Adipose tissue (tissue), 3 donors: ENCODE measurements around the gene SWT1. TPM values are rescaled to one million over a fixed set of nuclear protein-coding genes. Genes with fewer than 3 reads are reported as not detected.
"Not testable (repeated sequence)": the region's sequence is repeated elsewhere in the genome, so short reads cannot be mapped to it uniquely, and the experiment has no call there.

Experiments used
- H3K27ac ChIP-seq: one replicate; pipeline ENCODE4 v1.5.1; 2013; ENCODE audit warnings: low read depth, low read length
- WGBS, 3 donors: extraction: QIAGEN DNeasy Blood & Tissue Kit; methylation state at CpG; one replicate each; pipeline ENCODE4 v1.1.7; 2013; 5-methylcytosine and 5-hydroxymethylcytosine counted together
- polyA plus RNA-seq, 3 donors: library from polyadenylated mRNA; stranded (reverse); fragments of 200-250 nt; gene quantifications; one replicate each; pipeline ENCODE4 v1.2.3, GENCODE V29; 2013
- donor health status: healthy with polysubstance abuse.
- donor health status: Bipolar disorder and iron deficiency.
- donor health status: healthy.

Gene SWT1
- polyA plus RNA-seq, 3 donors: 1.7 to 5.5 (median 5.1) TPM

DNA sequence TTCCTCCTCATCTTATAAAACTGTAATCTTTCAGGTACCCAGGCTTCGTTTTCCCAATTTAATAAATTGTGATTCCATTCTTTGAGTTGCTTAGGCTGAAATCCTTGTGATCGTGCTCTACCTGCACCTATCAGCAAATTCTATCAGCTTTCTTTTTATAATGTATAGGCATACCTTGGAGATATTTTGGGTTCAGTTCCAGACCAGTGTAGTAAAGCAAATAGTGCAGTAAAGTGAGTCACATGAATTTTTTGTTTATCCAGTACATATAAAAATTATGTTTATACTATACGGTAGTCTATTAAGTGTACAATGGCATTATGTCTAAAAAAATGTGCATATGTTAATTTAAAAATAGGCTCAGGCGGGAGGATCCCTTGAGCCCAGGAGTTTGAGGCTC, 5.5 kb downstream of the SWT1 start:
- WGBS, 3 donors: 91 to 92% (median 92%) methylated on average over 4 of the region's 4 CpGs
- H3K27ac ChIP-seq: no peak overlapping the region

DNA sequence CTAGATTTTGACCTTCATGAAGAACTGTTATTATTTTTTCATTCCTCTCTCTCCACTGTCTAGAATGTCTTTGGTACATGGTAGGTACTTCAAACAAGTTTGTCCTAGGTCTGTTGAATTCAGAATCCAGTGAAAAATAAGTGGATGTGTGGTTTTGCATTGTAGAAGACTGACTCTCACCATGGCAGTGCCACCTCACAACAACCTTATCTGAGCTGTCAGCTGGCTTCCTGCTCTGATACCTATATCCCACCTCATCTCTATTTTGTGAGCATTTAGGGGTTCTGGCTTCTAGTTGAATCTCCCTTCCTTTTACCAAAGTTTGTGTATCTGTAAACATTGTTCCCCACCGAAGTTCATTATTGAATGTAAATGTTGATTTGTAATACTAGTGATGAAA, 9.1 kb downstream of the SWT1 start:
- 49 to 61% (median 59%) methylated on average over 1 of the region's 1 CpG for WGBS, 3 donors
- H3K27ac ChIP-seq: no peak overlapping the region

DNA sequence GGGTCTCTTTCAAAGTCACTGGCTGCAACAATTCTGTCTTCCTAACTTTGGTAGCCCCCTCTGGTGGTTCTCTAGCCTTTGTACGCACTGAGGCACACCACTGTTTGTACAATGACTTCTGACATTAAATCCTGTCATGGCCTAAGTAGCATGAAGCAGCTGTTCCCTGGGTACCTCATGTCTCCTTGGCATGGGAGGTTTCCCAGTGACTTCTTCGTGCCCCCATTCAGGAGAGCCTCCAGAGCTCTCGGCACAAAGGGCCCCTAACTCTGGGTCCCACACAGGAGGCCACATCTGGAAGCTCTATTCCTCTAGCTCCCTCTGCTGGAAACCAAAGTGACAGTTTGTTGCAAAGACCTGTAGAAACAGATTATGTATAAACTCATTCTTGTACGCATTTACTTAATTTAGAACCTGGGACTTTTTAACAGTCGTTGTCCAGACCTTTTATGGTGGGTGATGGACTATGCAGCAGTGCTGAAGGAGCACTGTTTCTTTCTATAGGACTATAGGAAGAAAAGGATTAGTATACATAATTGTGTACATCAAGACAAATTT, 13.4 kb downstream of the SWT1 start:
- no peak overlapping the region for H3K27ac ChIP-seq
- WGBS, 3 donors: 20 to 31% (median 26%) methylated on average over 5 of the region's 5 CpGs

DNA sequence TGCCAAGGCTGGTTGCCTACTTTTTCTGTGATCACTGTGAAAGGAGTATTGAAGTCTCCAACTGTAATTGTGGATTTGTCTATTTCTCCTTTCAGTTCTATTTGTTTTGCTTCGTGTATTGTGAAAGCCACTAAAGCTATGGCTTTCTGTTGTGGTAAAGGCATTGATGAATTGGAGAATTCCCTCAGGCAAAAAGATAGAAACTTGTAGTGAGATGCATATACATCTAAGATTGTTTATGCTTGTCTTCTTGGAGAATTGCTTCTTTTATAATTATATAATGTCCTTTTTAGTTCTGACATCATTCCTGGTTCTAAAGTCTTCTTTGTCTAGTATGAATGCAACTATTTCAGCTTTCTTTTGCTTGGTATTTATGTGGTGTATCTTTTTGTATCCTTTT, 36.8 kb downstream of the SWT1 start:
- 79 to 85% (median 85%) methylated on average over 1 of the region's 1 CpG for WGBS, 3 donors
- no peak overlapping the region for H3K27ac ChIP-seq

DNA sequence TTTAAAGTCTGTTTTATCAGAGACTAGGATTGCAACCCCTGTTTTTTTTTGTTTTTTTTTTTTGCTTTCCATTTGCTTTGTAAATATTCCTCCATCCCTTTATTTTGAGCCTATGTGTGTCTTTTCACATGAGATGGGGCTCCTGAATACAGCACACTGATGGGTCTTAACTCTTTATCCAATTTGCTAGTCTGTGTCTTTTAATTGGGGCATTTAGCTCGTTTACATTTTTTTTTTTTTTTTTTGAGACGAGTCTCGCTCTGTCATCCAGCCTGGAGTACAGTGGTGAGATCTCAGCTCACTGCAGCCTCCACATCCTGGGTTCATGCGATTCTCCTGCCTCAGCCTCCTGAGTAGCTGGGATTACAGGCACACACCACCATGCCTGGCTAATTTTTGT, 41.7 kb downstream of the SWT1 start:
- 97 to 99% (median 98%) methylated on average over 4 of the region's 4 CpGs for WGBS, 3 donors
- H3K27ac ChIP-seq: not testable (repeated sequence)

DNA sequence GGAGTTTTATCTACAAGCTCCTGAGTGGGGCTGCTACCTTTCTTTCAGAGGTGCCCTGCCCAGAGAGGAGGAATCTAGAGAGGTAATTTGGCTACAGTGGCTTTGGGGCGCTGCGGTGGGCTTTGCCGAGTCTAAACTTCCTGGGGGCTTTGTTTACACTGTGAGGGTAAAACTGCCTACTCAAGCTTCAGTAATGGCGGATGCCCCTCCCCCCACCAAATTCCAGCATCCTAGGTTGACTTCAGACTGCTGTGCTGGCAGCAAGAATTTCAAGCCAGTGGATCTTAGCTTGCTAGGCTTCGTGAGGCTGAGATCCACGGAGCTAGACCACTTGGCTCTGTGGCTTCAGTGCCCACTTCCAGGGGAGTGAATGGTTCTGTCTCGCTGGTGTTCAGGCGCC, 43.9 kb downstream of the SWT1 start:
- H3K27ac ChIP-seq: no peak overlapping the region
- 93 to 95% (median 94%) methylated on average over 8 of the region's 8 CpGs for WGBS, 3 donors

DNA sequence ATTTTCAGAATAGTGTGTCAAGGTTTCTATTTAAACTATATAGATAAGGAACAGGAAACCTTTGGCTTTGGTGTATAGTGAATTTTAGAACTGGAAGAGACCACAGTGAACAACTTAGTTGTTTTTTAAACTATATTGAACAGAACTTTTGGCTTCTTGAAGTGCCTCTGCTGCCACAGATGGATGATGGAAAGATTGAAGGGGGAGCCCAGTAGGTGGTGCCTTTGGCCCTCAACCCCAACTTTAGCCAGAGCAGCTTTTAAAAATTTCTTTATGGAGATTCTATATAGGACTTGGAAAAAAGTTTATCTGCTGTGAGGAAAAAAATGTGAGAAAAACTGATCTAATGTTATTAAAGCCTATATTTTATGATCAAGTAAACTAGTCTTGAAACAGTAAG, 50.2 kb downstream of the SWT1 start:
- H3K27ac ChIP-seq: no peak overlapping the region

DNA sequence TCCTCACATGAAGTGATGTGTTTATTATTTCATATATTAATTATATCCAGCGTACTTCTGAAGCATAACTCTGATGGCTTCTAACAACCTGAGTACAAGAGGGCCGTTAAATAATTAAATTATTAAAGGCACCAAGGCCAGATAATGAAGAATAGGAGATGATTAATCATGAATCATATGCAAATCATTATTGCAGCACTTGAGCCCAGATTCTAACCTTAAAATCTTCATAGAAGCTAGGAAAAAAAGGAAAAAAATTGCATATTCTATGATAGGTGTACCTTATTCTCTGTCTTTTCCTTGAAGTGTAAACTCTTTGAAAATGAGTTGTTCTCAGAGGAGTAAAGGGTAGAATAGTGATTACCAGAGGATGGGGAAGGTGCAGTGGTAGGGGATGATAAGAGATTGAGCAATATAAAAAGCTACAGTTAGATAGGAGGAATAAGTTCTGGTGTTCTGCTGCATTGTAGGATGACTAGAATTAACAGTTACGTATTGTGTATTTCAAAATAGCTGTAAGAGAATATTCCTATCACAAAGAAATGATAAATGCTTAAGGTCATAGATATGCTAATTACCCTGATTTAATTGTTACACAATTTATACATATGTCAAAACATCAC, 51.1 kb downstream of the SWT1 start:
- no peak overlapping the region for H3K27ac ChIP-seq
- WGBS, 3 donors: 89 to 93% (median 91%) methylated on average over 3 of the region's 3 CpGs

DNA sequence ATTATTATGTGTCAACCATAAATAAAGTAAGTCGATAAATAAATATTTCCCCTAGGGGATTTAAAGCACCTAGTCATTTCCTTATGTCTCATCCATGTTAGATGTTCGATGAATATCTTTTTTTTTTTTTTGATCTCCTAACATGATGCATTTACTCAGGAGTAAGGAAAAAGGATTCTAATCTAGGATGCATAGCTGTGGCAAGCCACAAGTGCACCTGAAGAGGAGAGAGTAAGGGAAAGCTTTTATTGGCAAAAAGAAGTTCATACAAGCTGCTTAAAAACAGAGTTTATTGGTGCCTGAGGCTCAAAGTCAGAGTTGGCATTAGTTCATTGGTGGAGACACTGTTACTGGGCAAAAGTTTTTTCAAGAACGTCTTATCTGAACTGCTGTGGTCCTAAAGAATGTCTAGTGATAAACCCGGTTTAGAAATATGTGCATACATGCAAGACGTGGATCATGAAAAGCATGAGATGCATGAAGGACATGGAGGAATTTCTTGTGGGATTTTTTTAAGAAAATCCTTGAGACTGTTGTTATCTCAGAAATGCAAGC, 51.7 kb downstream of the SWT1 start:
- WGBS, 3 donors: 87 to 91% (median 87%) methylated on average over 5 of the region's 5 CpGs
- H3K27ac ChIP-seq: no peak overlapping the region

DNA sequence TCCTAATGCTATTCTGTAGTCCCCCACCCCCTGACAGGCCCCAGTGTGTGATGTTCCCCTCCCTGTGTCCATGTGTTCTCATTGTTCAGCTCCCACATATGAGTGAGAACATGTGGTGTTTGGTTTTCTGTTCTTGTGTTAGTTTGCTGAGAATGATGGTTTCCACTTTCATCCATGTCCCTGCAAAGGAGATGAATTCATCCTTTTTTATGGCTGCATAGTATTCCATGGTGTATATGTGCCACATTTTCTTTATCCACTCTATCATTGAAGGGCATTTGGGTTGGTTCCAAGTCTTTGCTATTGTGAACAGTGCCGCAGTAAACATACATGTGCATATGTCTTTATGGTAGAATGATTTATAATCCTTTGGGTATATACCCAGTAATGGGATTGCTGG, 52.4 kb downstream of the SWT1 start:
- not testable (repeated sequence) for H3K27ac ChIP-seq
- 98 to 100% (median 100%) methylated on average over 1 of the region's 1 CpG for WGBS, 3 donors

DNA sequence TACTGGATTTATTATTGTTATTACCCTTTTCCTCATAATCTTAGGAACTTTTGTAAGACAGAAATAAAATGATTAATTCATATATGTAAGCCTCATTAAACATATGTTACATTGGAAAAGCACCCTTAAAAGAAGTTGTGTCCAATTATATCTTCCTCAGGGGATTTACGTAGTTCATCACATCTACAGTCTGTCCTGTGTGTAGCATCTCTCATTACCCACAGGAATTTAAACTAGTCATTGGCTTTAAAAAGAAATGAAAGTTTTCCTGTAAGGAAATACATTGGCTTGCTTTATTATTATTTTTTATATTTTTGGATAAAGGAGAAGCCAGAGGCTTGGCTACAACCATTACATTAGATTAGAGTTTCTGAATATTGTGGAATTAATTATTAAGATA, 56.1 kb downstream of the SWT1 start:
- 76 to 85% (median 79%) methylated on average over 1 of the region's 1 CpG for WGBS, 3 donors
- no peak overlapping the region for H3K27ac ChIP-seq

DNA sequence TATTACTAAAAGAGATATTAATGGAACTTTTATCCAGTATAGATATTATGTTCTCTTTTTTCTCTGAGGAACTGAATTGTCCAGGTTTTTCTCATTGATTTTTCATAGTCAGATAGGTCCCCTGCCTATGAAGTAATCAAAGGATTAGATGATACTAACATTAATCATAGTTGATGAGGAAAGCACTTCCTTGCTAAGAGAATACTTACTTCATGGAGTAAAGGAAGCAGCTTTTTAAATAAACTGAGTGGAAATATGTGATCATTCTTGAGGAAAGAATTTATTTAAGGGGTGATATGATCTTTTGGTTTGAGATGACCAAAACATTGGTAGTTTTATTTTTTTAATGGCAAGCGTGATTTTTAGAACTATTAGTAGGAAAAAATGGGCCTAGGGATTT, 58.9 kb downstream of the SWT1 start:
- 79 to 86% (median 83%) methylated on average over 1 of the region's 1 CpG for WGBS, 3 donors
- H3K27ac ChIP-seq: no peak overlapping the region

DNA sequence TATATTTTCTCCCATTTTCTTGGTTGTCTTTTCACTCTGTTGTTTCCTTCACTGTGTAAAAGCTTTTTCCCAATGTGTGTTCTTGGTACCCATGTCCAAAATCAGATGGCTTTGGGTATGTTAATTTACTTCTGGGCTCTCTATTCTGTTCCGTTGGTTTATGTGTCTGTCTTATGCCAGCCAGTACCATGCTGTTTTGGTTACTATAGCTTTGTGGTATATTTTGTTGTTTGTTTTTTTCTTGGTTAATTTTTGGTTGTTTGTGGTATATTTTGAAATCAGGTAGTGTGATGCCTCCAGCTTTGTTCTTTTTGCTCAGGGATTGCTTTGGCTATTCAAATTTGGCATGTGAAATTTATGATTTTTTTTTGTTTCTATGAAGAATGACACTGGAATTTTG, 67.2 kb downstream of the SWT1 start:
- WGBS, 3 donors: 97 to 100% (median 98%) methylated on average over 1 of the region's 1 CpG
- no peak overlapping the region for H3K27ac ChIP-seq

DNA sequence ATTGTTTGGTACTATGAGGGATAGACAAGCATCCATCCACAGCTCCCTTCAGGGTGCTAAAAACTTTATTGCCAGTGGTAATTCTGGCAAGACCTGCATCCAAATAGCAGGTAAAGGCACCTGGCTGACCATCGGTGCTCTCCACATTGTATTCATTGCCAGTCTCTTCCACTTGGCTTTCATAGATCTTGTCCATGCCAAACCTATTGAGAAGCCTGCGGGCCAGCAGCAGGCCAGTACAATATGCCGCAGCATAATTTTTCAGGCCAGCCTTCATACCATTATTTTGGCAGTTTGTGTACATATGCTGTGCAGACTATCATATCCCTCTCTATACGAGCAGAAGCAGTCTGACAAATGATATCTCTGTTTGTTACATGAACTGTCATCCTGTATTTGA, 70.2 kb downstream of the SWT1 start:
- no peak overlapping the region for H3K27ac ChIP-seq
- WGBS, 3 donors: 92 to 95% (median 93%) methylated on average over 4 of the region's 4 CpGs

DNA sequence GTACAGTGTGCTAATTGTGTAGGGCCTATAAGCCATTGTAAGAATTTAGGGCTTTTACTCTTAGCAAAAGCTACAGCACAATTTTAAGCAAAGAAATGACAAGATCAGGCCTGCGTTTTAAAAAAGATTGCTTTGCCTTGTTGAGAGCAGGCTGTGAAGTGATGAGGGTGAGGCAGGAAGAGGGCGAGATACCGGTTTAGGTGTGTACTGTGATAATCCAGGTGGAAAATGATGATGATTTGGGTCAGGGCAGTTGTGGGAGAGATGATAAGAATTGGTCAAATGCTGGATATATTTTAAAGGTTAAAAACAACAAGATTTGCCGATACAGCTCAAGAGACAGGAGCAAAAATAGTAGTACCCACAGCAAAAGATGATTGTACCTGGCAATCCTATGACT, 72.0 kb downstream of the SWT1 start:
- H3K27ac ChIP-seq: no peak overlapping the region
- WGBS, 3 donors: 96 to 98% (median 96%) methylated on average over 4 of the region's 4 CpGs

DNA sequence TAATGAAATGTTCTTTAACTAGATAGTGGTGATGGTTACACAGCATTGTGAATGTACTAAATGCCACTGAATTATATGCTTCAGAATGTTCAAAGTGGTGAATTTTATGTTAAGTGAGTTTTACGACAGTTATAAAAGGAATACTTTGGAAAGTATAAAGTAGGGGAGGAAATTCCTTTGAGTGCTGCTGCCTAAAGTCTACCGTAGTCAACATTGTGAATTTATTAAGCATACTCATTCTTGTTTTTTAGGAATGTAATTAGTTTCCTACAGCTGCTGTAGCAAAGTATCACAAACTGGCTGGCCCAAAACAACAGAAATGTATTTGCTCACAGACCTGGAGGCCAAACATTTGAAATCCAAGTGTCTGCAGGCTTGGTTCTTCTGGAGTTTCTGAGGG, 73.0 kb downstream of the SWT1 start:
- 75 to 85% (median 83%) methylated on average over 2 of the region's 2 CpGs for WGBS, 3 donors

DNA sequence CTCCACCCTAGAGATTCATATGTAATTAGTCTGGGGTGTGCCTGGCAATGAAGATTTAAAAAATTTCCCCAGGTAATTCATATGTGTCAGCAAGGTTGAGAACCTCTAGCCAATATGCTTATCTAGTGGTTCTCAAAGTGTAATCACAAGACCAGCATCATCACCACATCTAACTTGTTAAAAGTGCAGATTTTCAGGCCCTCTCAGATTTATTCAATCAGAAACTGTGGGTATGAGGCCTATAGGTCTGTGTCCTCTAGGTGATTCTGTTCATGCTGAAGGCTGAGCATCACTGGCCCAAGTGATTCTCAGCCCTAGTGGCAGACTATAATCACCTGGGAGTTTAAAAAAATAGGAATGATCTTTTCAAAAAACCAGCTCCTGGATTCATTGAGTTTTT, 75.9 kb downstream of the SWT1 start:
- no peak overlapping the region for H3K27ac ChIP-seq

More for the DNA sequence above, 73.0 kb downstream of the SWT1 start:
- no peak overlapping the region for H3K27ac ChIP-seq

DNA sequence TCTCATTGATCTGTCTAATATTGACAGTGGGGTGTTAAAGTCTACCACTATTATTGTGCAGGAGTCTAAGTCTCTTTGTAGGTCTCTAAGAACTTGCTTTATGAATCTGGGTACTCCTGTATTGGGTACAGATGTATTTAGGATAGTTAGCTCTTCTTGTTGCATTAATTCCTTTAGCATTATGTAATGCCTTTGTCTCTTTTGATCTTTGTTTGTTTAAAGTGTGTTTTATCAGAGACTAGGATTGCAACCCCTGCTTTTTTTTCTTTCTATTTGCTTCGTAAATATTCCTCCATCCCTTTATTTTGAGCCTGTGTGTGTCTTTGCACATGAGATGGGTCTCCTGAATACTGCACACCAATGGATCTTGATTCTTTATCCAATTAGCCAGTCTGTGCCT, 77.2 kb downstream of the SWT1 start:
- WGBS, 3 donors: 80 to 92% (median 90%) methylated on average over 1 of the region's 1 CpG

DNA sequence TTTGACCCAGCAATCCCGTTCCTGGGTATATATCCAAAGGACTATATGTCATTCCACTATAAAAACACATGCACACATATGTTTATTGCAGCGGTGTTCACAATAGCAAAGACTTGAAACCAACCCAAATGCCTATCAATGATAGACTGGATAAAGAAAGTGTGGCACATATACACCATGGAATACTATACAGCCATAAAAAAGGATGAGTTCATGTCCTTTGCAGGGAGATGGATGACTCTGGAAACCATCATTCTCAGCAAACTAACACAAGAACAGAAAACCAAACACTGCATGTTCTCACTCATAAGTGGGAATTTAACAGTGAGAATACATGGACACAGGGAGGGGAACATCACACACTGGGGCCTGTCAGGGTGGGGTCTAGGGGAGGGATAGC, 80.2 kb downstream of the SWT1 start:
- not testable (repeated sequence) for H3K27ac ChIP-seq
- 96 to 100% (median 100%) methylated on average over 2 of the region's 2 CpGs for WGBS, 3 donors

More for the DNA sequence above, 77.2 kb downstream of the SWT1 start:
- H3K27ac ChIP-seq: not testable (repeated sequence)

DNA sequence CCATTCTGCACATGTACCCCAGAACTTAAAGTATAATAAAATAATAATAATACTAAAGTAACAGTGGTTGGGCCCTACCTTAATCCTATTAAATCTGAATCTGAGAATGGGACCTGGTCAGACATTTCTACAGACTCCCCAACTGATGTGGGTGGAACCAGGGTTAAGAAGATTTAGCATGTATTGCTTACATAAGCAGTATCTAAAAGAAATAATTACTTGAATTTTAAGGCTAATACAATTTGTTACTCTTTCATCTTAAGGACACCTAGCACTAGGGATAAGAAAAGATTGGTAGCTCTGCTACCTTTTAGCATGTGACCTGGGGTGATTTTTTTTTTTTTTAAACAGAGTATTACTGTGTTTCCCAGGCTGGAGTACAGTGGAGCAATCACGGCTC, 80.7 kb downstream of the SWT1 start:
- no peak overlapping the region for H3K27ac ChIP-seq
- 96 to 100% (median 100%) methylated on average over 1 of the region's 1 CpG for WGBS, 3 donors
